SKM-1 treated with dmso at 0.1 percent for 144 hours (cell line): ENCODE data around the gene CC2D1A.
"Not testable (repeated sequence)": the region's sequence is repeated elsewhere in the genome, so short reads cannot be mapped to it uniquely, and the experiment has no call there.

Experiments used
- DNase-seq: peaks from one replicate; lab custom pipeline; 2025; ENCODE audit not compliant: unreplicated experiment; lab: John Stamatoyannopoulos, UW

CC2D1A gene

GRCh38 chr19:13960863-13961784 lies 55.1 kb downstream of the CC2D1A start:
- DNase-seq, result no peak

GRCh38 chr19:13961826-13962698 lies 56.1 kb downstream of the CC2D1A start:
- DNase-seq, result no peak

- DNase-seq, result no peak
Observed at GRCh38 chr19:13962699-13963602, 57.0 kb downstream of the CC2D1A start.

GRCh38 chr19:13963603-13964105 lies 57.7 kb downstream of the CC2D1A start:
- no peak for DNase-seq

GRCh38 chr19:13964776-13965175 lies 58.8 kb downstream of the CC2D1A start:
- DNase-seq, result no peak

- DNase-seq, result no peak
Observed at GRCh38 chr19:13965377-13965896, 59.4 kb downstream of the CC2D1A start.

GRCh38 chr19:13965926-13966683 lies 60.1 kb downstream of the CC2D1A start:
- no peak for DNase-seq

- DNase-seq, result no peak
Observed at GRCh38 chr19:13966684-13967128, 60.7 kb downstream of the CC2D1A start.

GRCh38 chr19:13967206-13967605 lies 61.2 kb downstream of the CC2D1A start:
- not testable (repeated sequence) for DNase-seq

GRCh38 chr19:13968383-13968935 lies 62.5 kb downstream of the CC2D1A start:
- no peak for DNase-seq

GRCh38 chr19:13968999-13969398 lies 63.0 kb downstream of the CC2D1A start:
- no peak for DNase-seq

- DNase-seq, result no peak
Observed at GRCh38 chr19:13969897-13970296, 63.9 kb downstream of the CC2D1A start.

- DNase-seq, result not testable (repeated sequence)
Observed at GRCh38 chr19:13971868-13972267, 65.9 kb downstream of the CC2D1A start.

GRCh38 chr19:13972368-13973155 lies 66.6 kb downstream of the CC2D1A start:
- DNase-seq, result no peak

GRCh38 chr19:13973479-13973878 lies 67.5 kb downstream of the CC2D1A start:
- not testable (repeated sequence) for DNase-seq

- no peak for DNase-seq
Observed at GRCh38 chr19:13974073-13974472, 68.1 kb downstream of the CC2D1A start.

GRCh38 chr19:13975870-13976269 lies 69.9 kb downstream of the CC2D1A start:
- no peak for DNase-seq

- no peak for DNase-seq
Observed at GRCh38 chr19:13976446-13976845, 70.4 kb downstream of the CC2D1A start.
